Sciatic nerve (tissue), 2 donors: ENCODE data around the gene RHBDF2. TPM values are rescaled to one million over a fixed set of nuclear protein-coding genes. Genes with fewer than 3 reads are reported as not detected.
A peak's percentile ranks its signal among the peaks of the same experiment; 100 is the strongest.
"Not testable (repeated sequence)": the region's sequence is repeated elsewhere in the genome, so short reads cannot be mapped to it uniquely, and the experiment has no call there.

Source experiments
- ATAC-seq: fragments of 200-7000 bp; cut with Tn5 transposase; one replicate; pipeline ENCODE4 v1.9.1; 2020; ENCODE audit warnings: mild to moderate bottlenecking, moderate library complexity
- DNase-seq: peaks from one replicate; pipeline ENCODE4 v3.0.0-alpha.2; 2020; ENCODE audit warnings: low spot score
- intact Hi-C: fragments of 100-400 bp; cut with DNase I; formaldehyde crosslinking; loops from one replicate; pipeline ENCODE4 v1.14.2; 2022
- total RNA-seq: library from RNA; stranded (reverse); fragmentation: NEBNext Ultra II Directional; extraction: Animal tissue kit (Norgen Biotek cat#: 25700); gene quantifications from one replicate; pipeline ENCODE4 v1.2.1, GENCODE V29; 2021
- donor health status: DM: no; HTN: no; CAD: no.
- donor health status: DM: no; HTN: no; CAD: no.

Gene RHBDF2
- total RNA-seq, 1 donor from 2014 or later: 37.9 TPM

DNA sequence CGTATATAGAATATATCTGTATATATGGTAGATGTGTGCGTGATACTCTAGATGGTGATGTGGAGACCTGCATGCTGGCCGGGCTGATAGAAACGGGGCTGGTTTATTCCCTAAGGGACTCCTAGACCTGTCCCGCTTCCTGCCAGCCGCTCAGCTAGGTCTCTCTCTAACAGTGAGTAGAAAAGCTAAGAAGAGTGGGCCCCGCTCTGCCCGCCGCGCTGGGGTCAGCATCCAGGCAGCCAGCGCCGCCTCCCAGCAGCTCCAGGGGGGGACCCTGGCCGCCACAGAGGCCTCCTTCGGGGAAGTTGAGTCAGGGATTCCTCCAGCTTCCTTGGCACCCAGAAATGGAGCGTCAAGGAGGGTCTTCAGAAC, 26.9 kb upstream of the RHBDF2 start:
- ATAC-seq (no peak), DNase-seq (no peak)
- intact Hi-C loops: no loop called here

DNA sequence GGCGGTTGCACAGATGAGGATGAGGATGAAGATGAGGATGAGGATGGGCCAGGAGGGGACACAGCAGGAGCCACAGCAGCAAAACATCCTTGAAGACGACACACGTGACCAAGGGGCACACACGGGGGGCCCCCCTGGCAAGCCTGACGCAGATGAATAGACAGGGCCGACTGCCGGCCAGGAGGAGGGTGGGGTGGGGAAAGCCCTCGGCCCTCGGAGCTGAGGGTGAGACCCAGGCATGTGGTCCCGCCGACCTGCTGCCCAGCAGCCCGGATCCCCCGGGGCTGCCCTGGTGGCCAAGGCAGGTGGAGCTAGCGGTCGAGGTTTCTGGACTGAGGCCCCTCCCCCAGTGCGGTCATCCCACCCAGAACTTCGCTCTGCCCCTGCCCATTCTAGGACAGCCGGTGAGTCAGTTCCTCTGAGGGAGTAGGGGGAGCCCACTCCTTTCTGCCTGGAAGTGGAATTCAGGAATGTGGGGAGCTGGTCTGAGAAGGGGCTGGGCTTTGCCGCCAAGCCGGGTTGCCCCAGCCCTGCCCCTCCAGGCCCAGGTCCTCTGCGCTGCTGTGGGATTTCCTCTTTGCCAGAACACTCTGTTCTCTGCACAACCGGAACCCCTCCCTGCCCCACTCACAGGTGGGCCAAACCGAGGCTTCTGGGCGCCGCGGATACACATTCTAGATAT, 26.3 kb upstream of the RHBDF2 start:
- intact Hi-C loops: no loop called here
- ATAC-seq (peak; percentile 43), DNase-seq (peak; percentile 84)

- intact Hi-C loops, ATAC-seq, DNase-seq: not testable (repeated sequence)
Measured at GRCh38 chr17:76527016-76527415, 25.8 kb upstream of the RHBDF2 start.

DNA sequence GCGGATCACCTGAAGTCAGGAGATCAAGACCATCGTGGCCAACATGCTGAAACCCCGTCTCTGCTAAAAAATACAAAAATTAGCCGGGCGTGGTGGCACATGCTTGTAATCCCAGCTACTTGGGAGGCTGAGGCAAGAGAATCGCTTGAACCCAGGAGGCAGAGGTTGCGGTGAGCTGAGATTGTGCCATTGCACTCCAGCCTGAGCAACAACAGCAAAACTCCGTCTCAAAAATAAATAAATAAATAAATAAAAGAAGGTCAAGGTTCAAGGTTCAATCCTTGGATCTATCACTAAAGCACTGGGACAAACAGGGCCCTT, 24.2 kb upstream of the RHBDF2 start:
- intact Hi-C loops, ATAC-seq, DNase-seq: not testable (repeated sequence)

GRCh38 chr17:76524598-76525512, 23.6 kb upstream of the RHBDF2 start:
- intact Hi-C loops: loop anchor here (5.0 kb wide), 1 partner anchor 102 kb away; no protein-coding TSS in a partner anchor
- no peak for DNase-seq
- no peak for ATAC-seq

DNA sequence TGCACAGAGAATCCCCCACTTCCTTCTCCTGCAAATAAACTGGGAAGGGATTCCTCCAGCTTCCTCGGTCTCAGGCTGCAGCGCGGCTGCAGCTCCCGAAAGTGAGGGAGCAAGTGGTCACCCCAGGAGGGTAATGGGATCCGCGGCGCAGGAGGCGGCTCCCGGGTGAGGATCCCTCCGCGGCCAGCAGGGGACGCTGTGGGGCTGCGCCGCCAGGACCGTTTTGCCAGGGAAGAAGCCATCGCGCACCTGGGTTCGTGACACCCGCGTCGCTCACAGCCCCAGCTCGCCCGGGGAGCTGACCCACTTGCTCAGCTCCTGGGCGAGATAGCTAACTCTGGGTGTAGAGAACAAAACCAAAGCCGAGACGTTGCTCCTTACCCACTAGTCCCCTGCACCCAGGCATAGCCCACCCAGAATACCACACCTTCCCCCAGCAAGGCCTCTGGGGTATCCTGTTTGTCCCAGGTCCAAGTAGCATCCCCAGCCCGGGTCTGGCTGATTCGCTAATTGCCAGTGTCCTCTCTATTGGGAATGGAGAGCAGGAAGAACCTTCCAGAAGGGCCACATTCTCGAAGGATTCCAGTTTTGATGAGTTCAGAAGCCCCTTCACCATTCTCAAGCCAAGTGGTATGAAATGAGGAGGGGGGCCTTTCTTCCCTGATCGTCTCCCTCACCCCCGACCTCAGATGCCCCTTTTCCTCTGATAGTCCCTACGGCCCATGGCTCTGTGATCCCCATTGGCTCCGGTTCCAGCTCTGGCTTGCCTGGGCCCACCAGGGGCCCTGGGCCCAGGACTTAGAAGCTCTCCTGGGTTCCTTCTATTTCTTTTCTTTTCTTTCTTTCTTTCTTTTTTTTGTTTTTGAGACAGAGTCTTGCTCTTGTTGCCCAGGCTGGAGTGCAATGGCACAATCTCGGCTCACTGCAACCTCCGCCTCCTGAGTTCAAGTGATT, 22.1 kb upstream of the RHBDF2 start:
- ATAC-seq: peak; percentile 61
- DNase-seq: peak; percentile 87
- intact Hi-C loops: loop anchor here (5.0 kb wide), 1 partner anchor 104 kb away; no protein-coding TSS in a partner anchor

DNA sequence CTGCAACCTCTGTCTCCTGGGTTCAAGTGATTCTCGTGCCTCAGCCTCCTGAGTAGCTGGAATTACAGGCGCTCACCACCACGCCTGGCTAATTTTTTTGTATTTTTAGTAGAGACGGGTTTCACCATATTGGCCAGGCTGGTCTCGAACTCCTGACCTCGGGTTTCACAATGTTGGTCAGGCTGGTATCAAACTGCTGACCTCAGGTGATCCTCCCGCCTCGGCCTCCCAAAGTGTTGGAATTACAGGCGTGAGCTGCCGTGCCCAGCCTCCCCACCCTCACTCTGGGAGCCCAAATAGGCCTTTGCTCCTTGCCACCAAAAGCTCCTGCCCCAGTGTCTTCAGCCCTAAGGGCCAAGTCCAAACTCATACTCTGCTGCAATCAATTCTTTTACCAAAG, 20.5 kb upstream of the RHBDF2 start:
- intact Hi-C loops: loop anchor here (5.0 kb wide), 1 partner anchor 106 kb away; no protein-coding TSS in a partner anchor
- not testable (repeated sequence) for DNase-seq, ATAC-seq

DNA sequence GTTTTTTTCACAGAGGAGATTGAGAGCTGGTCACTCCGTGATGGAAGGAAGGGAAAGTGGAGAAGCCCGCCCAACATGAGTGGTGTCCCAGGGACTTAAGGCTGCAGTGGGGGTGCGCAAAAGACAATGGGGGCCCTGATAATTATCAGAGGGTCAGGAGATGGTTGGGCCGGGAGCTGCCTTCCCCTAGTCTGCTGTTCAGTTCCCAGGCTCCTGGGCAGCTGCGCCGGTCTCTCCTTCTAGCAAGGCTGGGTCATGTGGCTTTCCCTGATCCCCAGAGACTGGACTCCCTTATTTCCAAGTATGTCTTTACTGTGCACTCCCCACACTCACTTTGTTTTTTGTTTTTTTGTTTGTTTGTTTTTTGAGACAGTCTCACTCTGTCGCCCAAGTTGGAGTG, 20.0 kb upstream of the RHBDF2 start:
- no peak for ATAC-seq
- intact Hi-C loops: loop anchor here (5.0 kb wide), 1 partner anchor 106 kb away; no protein-coding TSS in a partner anchor
- DNase-seq: no peak

DNA sequence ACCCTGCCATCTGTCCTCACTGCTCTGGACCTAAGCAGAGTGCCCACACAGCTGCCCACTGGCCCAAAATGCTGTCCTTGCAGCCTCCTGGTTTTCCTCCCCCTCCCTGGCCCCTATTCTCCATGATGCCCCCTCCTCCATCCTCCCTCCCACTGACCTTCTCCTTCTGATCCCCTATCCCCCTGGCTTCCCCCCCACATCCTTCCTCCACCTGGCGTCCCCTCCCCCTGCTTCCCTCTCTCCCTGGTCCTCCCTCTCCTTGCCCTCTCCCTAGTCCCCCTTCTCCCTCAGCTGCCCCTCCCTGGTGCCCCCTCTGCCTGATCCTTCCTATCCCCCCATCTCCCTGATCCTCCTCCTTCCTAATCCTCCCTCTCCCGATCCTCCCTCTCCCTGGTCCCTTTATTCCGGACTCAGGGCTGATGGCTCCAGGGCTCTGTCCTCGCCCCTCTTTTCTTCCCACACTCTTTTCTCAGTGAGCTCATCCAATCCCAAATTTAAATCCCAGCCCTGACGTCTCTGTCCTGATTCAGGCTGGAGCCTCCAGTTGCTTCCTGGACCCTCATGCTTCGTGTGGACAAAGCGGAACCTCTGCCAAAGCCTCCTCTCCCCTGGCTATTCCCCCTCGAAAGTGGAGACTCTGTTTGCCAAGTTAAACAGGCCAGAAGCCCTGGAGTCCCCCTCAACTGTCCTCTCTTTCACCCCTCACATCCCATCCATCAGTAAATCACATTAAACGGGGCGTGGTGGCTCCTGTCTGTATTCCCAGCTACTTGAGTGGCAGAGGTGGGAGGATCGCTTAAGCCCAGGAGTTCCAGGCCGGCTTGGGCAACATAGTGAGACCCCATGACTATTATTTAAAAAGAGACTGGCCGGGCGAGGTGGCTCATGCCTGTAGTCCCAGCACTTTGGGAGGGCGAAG, 18.1 kb upstream of the RHBDF2 start:
- intact Hi-C loops: no loop called here
- ATAC-seq (no peak), DNase-seq (no peak)

DNA sequence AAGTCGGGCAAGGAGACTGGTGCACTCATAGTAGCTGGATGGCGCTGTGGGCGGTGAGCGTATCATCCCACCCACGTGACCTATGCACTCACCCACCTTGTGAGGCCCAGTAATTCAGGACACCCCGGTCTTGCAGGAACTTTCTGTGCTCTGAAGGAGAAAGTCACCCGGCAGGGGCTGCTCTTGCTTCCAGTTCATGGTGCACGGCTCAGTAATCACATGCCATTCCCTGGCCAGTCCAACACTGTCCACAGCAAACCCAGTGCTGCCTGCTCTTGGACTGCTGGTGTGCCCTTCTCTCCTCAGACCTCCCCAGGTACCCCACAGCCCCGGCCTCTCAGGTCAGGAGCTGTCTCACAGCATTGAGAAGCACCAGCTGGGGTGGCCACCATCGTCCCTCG, 16.4 kb upstream of the RHBDF2 start:
- DNase-seq: no peak

GRCh38 chr17:76515274-76515949, 14.2 kb upstream of the RHBDF2 start:
- ATAC-seq: peak; percentile 87
- DNase-seq: peak; percentile 79
- intact Hi-C loops: no loop called here

More for the DNA sequence above, 16.4 kb upstream of the RHBDF2 start:
- ATAC-seq: no peak
- intact Hi-C loops: no loop called here

GRCh38 chr17:76514355-76514754, 13.1 kb upstream of the RHBDF2 start:
- ATAC-seq, DNase-seq, intact Hi-C loops: not testable (repeated sequence)

DNA sequence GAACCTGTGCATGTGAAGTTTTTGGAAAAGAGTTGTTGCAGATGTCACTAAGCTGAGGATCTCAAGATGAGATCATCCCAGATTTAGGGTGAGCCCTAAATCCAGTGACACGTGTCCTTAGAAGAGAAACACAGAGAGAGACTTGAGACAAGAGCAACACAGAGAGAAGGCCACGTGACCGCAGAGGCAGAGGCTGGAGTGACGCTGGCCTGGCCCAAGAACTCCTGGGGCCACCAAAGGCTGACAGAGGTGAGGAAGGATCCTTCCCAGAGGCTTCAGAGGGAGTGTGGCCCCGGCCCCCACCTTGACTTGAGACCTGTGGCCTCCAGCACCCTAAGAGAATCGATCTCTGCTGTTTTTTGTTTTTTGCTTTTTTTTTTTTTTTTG, 12.1 kb upstream of the RHBDF2 start:
- intact Hi-C loops: no loop called here
- ATAC-seq (no peak), DNase-seq (no peak)

- intact Hi-C loops: no loop called here
- no peak for ATAC-seq
- DNase-seq: no peak
Measured at GRCh38 chr17:76512366-76513305, 11.4 kb upstream of the RHBDF2 start.

DNA sequence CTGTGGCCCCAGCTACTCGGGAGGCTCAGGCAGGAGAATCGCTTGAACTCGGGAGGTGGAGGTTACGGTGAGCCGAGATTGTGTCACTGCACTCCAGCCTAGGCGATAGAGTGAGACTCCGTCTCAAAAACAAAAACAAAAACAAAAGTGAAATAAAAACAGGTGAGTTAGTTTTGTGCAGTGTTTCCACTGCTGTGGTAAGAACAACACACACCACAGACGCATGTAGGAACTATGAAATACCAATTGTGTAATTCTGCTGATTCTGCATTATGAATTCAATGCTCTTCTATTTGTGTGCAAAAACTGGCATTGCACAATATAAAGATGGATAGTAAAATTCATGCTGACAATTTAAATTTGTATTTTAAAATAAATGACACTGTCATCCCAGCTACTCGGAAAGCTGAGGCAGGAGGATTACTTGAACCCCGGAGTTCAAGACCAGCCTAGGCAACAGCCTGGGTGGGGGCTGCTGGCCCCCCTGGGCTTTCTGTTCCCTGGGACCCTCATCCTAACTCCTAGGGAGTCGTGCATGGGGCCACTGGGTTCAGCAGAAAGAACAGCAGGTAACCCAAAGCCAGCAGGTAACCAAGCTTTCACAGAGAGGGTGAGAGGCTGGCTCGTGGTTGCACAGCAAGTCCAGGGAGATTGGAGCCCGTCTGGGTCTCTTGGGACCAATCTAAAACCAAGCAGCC, 10.6 kb upstream of the RHBDF2 start:
- DNase-seq (no peak), ATAC-seq (no peak)
- intact Hi-C loops: no loop called here

GRCh38 chr17:76510831-76511244, 9.6 kb upstream of the RHBDF2 start:
- ATAC-seq (no peak), DNase-seq (no peak)
- intact Hi-C loops: no loop called here
